ENCODE results near the gene SLC26A11. TPM values are rescaled to one million over a fixed set of nuclear protein-coding genes. Genes with fewer than 3 reads are reported as not detected.

The SLC26A11 gene
- total RNA-seq, 2 experiments from 2014 or later, result 46.5 to 50.9 TPM

GRCh38 chr17:80180192-80180591, 40.0 kb upstream of the SLC26A11 start:
- ATAC-seq (ENCODE audit: poor library complexity) (no peak), DNase-seq (no peak)
- CTCF ChIA-PET, result no interaction called here
- no peaks in the 10 kb centered on the region for H3K9me3 Mint-ChIP-seq
- Histone ChIP-seq H3K36me3 (ENCODE audit: insufficient read depth, low read length) (no peaks in the 10 kb centered on the region), H3K27ac (ENCODE audit: low read depth in 1 of 2, low read length in 2 of 2) (no peak overlapping the region), H3K4me3 (ENCODE audit: low read length) (no peak overlapping the region), H3K27me3 (ENCODE audit: control insufficient read depth in 1 of 2, insufficient read depth in 2 of 2, low read length in 2 of 2) (no peaks in the 10 kb centered on the region), H3K9me3 (ENCODE audit: control insufficient read depth in 1 of 2, insufficient read depth in 1 of 2, low read length in 2 of 2) (no peaks in the 10 kb centered on the region), H3K4me1 (ENCODE audit: insufficient read depth, low read length) (no peaks in the 10 kb centered on the region)
- intact Hi-C loops (cut with DNase I, micrococcal nuclease), result no loop called here
- TF ChIP-seq CTCF (IDR thresholded peaks at IDR 0.05), result no peak
- POLR2A ChIA-PET, result no interaction called here
- H3K36me3 Mint-ChIP-seq (ENCODE audit: low read depth), result no peaks in the 10 kb centered on the region
- H3K27me3 Mint-ChIP-seq, result no peaks in the 10 kb centered on the region
- H3K27ac Mint-ChIP-seq, result no peak overlapping the region
- no peak overlapping the region for H3K4me3 Mint-ChIP-seq
- H3K4me1 Mint-ChIP-seq (ENCODE audit: low read depth), result no peaks in the 10 kb centered on the region

GRCh38 chr17:80181431-80181830, 38.8 kb upstream of the SLC26A11 start:
- H3K9me3 Mint-ChIP-seq, result no peaks in the 10 kb centered on the region
- no peaks in the 10 kb centered on the region for H3K27me3 ChIP-seq (ENCODE audit: control insufficient read depth in 1 of 2, insufficient read depth in 2 of 2, low read length in 2 of 2)
- TF ChIP-seq CTCF (IDR thresholded peaks at IDR 0.05), result no peak
- no peak overlapping the region for H3K4me3 ChIP-seq (ENCODE audit: low read length)
- no peaks in the 10 kb centered on the region for H3K36me3 ChIP-seq (ENCODE audit: insufficient read depth, low read length)
- DNase-seq (no peak), ATAC-seq (ENCODE audit: poor library complexity) (no peak)
- intact Hi-C loops (cut with DNase I, micrococcal nuclease), result no loop called here
- H3K27me3 Mint-ChIP-seq, result no peaks in the 10 kb centered on the region
- POLR2A ChIA-PET, result no interaction called here
- CTCF ChIA-PET, result no interaction called here
- H3K27ac ChIP-seq (ENCODE audit: low read depth in 1 of 2, low read length in 2 of 2), result no peak overlapping the region
- no peak overlapping the region for H3K27ac Mint-ChIP-seq
- no peak overlapping the region for H3K4me3 Mint-ChIP-seq
- H3K9me3 ChIP-seq (ENCODE audit: control insufficient read depth in 1 of 2, insufficient read depth in 1 of 2, low read length in 2 of 2), result no peaks in the 10 kb centered on the region
- no peaks in the 10 kb centered on the region for H3K36me3 Mint-ChIP-seq (ENCODE audit: low read depth)
- H3K4me1 ChIP-seq (ENCODE audit: insufficient read depth, low read length), result no peaks in the 10 kb centered on the region
- H3K4me1 Mint-ChIP-seq (ENCODE audit: low read depth), result no peaks in the 10 kb centered on the region

DNA sequence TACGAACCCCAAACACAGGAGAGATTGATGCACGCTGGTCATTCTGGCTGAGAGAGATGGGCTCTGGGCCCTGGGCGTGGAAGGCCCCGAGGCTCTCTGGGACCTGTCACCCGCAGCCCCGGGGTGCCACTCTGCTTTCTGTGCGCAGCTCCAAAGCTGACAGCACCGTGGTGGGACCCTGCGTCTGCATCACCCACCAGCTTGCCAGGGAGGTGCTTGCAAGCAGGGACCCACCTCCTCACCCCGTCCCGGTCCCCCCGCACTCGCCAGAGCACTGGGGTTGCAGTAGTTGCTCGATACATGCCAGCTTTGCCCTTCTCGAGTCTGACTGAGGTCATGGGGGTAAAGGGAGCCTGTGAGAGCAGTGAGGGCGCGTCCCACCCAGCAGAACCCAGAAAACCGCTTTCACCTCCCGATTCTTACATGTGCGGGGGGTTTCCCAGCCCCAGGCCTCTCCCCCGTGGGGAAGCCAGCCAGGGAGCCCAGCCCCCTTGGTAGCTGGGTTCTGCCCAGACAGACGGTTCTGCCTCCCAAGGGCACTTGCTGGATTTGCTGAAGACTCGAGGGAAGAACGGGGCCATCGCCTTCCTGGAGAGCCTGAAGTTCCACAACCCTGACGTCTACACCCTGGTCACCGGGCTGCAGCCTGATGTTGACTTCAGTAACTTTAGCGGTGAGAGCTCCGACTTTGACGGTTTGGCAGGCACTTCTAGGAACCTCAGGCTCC, 37.9 kb upstream of the SLC26A11 start:
- Mint-ChIP-seq H3K9me3 (no peaks in the 10 kb centered on the region), H3K4me3 (no peak overlapping the region), H3K27ac (no peak overlapping the region), H3K27me3 (no peaks in the 10 kb centered on the region), H3K36me3 (ENCODE audit: low read depth) (no peaks in the 10 kb centered on the region), H3K4me1 (ENCODE audit: low read depth) (no peaks in the 10 kb centered on the region)
- ChIA-PET CTCF (no interaction called here), POLR2A (no interaction called here)
- ATAC-seq (ENCODE audit: poor library complexity), result no peak
- TF ChIP-seq CTCF (IDR thresholded peaks at IDR 0.05), result no peak
- Histone ChIP-seq H3K27me3 (ENCODE audit: control insufficient read depth in 1 of 2, insufficient read depth in 2 of 2, low read length in 2 of 2) (no peaks in the 10 kb centered on the region), H3K9me3 (ENCODE audit: control insufficient read depth in 1 of 2, insufficient read depth in 1 of 2, low read length in 2 of 2) (no peaks in the 10 kb centered on the region), H3K36me3 (ENCODE audit: insufficient read depth, low read length) (no peaks in the 10 kb centered on the region), H3K4me3 (ENCODE audit: low read length) (no peak overlapping the region), H3K4me1 (ENCODE audit: insufficient read depth, low read length) (no peaks in the 10 kb centered on the region), H3K27ac (ENCODE audit: low read depth in 1 of 2, low read length in 2 of 2) (no peak overlapping the region)
- intact Hi-C loops (cut with DNase I, micrococcal nuclease), result no loop called here
- no peak for DNase-seq

Measured in CD4-positive, alpha-beta T cell (primary cell).